K562 treated with DMSO at 1 percent for 48 hours (cell line): ENCODE data around the gene HSPE1. TPM values are rescaled to one million over a fixed set of nuclear protein-coding genes. Genes with fewer than 3 reads are reported as not detected.

Experiments used
- total RNA-seq: library from RNA; unstranded; fragments of 300-600 nt; gene quantifications from 2 replicates; pipeline ENCODE4 v1.2.3, GENCODE V29; 2022; ENCODE audit warnings: low replicate concordance; ENCODE audit errors: extremely low read depth

HSPE1 gene
- not detected in 2 replicates for total RNA-seq

GRCh38 chr2:197499594-197500502, at the start of gene HSPE1, which contains the start of gene HSPD1:
HSPE1 (plus strand) TSS chr2:197500379; CDS start chr2:197500437, 58 bp downstream.
HSPD1 (minus strand) TSS chr2:197499840; CDS start chr2:197498848, 992 bp downstream.

GRCh38 chr2:197453123-197453913, 46.9 kb upstream of the HSPE1 start, which contains the start of gene COQ10B:
COQ10B (plus strand) TSS chr2:197453552; CDS start chr2:197453561, 9 bp downstream.

GRCh38 chr2:197515739-197516392, 15.7 kb downstream of the HSPE1 start, which contains the start of gene MOB4:
MOB4 (plus strand) TSS chr2:197516066; CDS start chr2:197516087, 21 bp downstream.

Other genes with a start within 250 kb of the HSPE1 start
- not detected in 2 replicates for gene ANKRD44, start 189.6 kb upstream of the HSPE1 start, total RNA-seq
- gene SF3B1, start 65.4 kb upstream of the HSPE1 start, total RNA-seq: 53.5 TPM in 1 of 2 replicates, not detected in the other
- not detected in 2 replicates for gene COQ10B, start 46.8 kb upstream of the HSPE1 start, total RNA-seq
- 801 TPM in 1 of 2 replicates, not detected in the other for gene HSPD1, start 539 bp upstream of the HSPE1 start, total RNA-seq
- gene MOB4, start 15.7 kb downstream of the HSPE1 start, total RNA-seq: not detected in 2 replicates
- not detected in 2 replicates for gene RFTN2, start 175.2 kb downstream of the HSPE1 start, total RNA-seq
- gene MARS2, start 205.0 kb downstream of the HSPE1 start, total RNA-seq: not detected in 2 replicates